MM.1S (cell line): ENCODE measurements around the gene SLC35G1.

ENCODE experiments used
- DNase-seq: peaks from one replicate; pipeline ENCODE4 v3.0.0-alpha.2; 2015
- H2AFZ ChIP-seq: fragments of 300-600 bp; sonication (generic); 2 replicates; pipeline ENCODE4 v1.6.0; 2016; ENCODE audit warnings: antibody characterized with exemption, low read length
- H3F3A ChIP-seq: fragments of 300-600 bp; sonication (generic); 2 replicates; pipeline ENCODE4 v1.6.1; 2016; ENCODE audit warnings: mild to moderate bottlenecking, antibody characterized with exemption, low read length, moderate library complexity, mixed read lengths; ENCODE audit not compliant: insufficient read depth
- H3K27ac ChIP-seq: fragments of 300-600 bp; sonication (generic); 2 replicates; pipeline ENCODE4 v1.5.1; 2016; ENCODE audit warnings: mild to moderate bottlenecking, low read length
- H3K27me3 ChIP-seq: fragments of 300-600 bp; sonication (generic); replicated peaks from 2 replicates; pipeline ENCODE4 v1.6.0; 2016; ENCODE audit warnings: low read length; ENCODE audit not compliant: insufficient read depth
- H3K36me3 ChIP-seq: fragments of 300-600 bp; sonication (generic); replicated peaks from 2 replicates; pipeline ENCODE4 v1.6.1; 2016; ENCODE audit warnings: mild to moderate bottlenecking, low read length, mixed read lengths; ENCODE audit not compliant: insufficient read depth
- H3K4me1 ChIP-seq: fragments of 300-600 bp; sonication (generic); 2 replicates; pipeline ENCODE4 v1.6.1; 2016; ENCODE audit warnings: low read length, mixed read lengths
- H3K4me2 ChIP-seq: fragments of 300-600 bp; sonication (generic); 2 replicates; pipeline ENCODE4 v1.6.0; 2016; ENCODE audit warnings: low read depth, low read length
- H3K4me3 ChIP-seq: fragments of 300-600 bp; sonication (generic); 2 replicates; pipeline ENCODE4 v1.5.1; 2016; ENCODE audit warnings: low read length, mixed read lengths
- H3K79me2 ChIP-seq: fragments of 300-600 bp; sonication (generic); 2 replicates; pipeline ENCODE4 v1.6.1; 2016; ENCODE audit warnings: mixed run types, low read length, mixed read lengths
- H3K9ac ChIP-seq: fragments of 300-600 bp; sonication (generic); 2 replicates; pipeline ENCODE4 v1.6.1; 2016; ENCODE audit warnings: low read length, mixed read lengths
- H3K9me2 ChIP-seq: fragments of 300-600 bp; sonication (generic); replicated peaks from 2 replicates; pipeline ENCODE4 v1.6.1; 2016; ENCODE audit warnings: mild to moderate bottlenecking, low read length, mixed read lengths; ENCODE audit not compliant: insufficient read depth
- H3K9me3 ChIP-seq: fragments of 300-600 bp; sonication (generic); replicated peaks from 2 replicates; pipeline ENCODE4 v1.6.1; 2016; ENCODE audit warnings: mild to moderate bottlenecking, low read length, mixed read lengths; ENCODE audit not compliant: insufficient read depth
- H4K20me1 ChIP-seq: fragments of 300-600 bp; sonication (generic); 2 replicates; pipeline ENCODE4 v1.6.1; 2016; ENCODE audit warnings: mild to moderate bottlenecking, low read length, moderate library complexity, mixed read lengths; ENCODE audit not compliant: insufficient read depth
- CTCF ChIP-seq: fragments of 300-600 bp; sonication (generic); IDR thresholded peaks from 2 replicates; pipeline ENCODE4 v1.5.1; 2016; ENCODE audit warnings: antibody characterized with exemption, low read length, mixed read lengths
- EZH2 ChIP-seq: fragments of 300-600 bp; sonication (generic); optimal IDR thresholded peaks from 2 replicates; pipeline ENCODE3; 2017; ENCODE audit warnings: low read depth, mild to moderate bottlenecking, antibody characterized with exemption, low read length, mixed read lengths
- EZH2phosphoT487 ChIP-seq: fragments of 300-600 bp; sonication (generic); IDR thresholded peaks from 2 replicates; pipeline ENCODE4 v1.6.1; 2018; ENCODE audit warnings: antibody characterized with exemption, low read length

Gene SLC35G1

GRCh38 chr10:93899109-93899508, 5.3 kb downstream of the SLC35G1 start:
- Histone ChIP-seq H3K4me3 (no peak overlapping the region), H3K9ac (no peak overlapping the region), H3K9me2 (no peaks in the 10 kb centered on the region), H4K20me1 (no peaks in the 10 kb centered on the region), H3F3A (no peaks in the 10 kb centered on the region), H3K79me2 (0 out of 2 replicates have a peak, but pooled peaks cover 3% of the 10 kb centered on the region), H2AFZ (no peak overlapping the region), H3K9me3 (no peaks in the 10 kb centered on the region), H3K27me3 (no peaks in the 10 kb centered on the region), H3K4me1 (0 out of 2 replicates have a peak, but pooled peaks cover 10% of the 10 kb centered on the region), H3K27ac (no peak overlapping the region), H3K36me3 (no peaks in the 10 kb centered on the region), H3K4me2 (no peak overlapping the region)
- TF ChIP-seq CTCF, result no peak
- no peak for TF ChIP-seq EZH2
- no peak for TF ChIP-seq EZH2phosphoT487
- no peak for DNase-seq

- TF ChIP-seq EZH2phosphoT487 (no peak), CTCF (no peak), EZH2 (no peak)
- Histone ChIP-seq H3K27me3 (no peaks in the 10 kb centered on the region), H3F3A (no peaks in the 10 kb centered on the region), H3K9ac (no peak overlapping the region), H3K79me2 (no peaks in the 10 kb centered on the region), H2AFZ (no peak overlapping the region), H4K20me1 (no peaks in the 10 kb centered on the region), H3K4me2 (no peak overlapping the region), H3K9me3 (no peaks in the 10 kb centered on the region), H3K4me1 (no peaks in the 10 kb centered on the region), H3K36me3 (no peaks in the 10 kb centered on the region), H3K27ac (no peak overlapping the region), H3K9me2 (no peaks in the 10 kb centered on the region), H3K4me3 (no peak overlapping the region)
- no peak for DNase-seq
Observed at GRCh38 chr10:93903051-93903450, 9.3 kb downstream of the SLC35G1 start.

GRCh38 chr10:93904901-93905300, 11.1 kb downstream of the SLC35G1 start:
- H3K4me1 ChIP-seq, result no peaks in the 10 kb centered on the region
- TF ChIP-seq EZH2, result no peak
- TF ChIP-seq CTCF, result no peak
- no peak for TF ChIP-seq EZH2phosphoT487
- no peak overlapping the region for H3K27ac ChIP-seq
- no peak overlapping the region for H3K4me2 ChIP-seq
- no peak overlapping the region for H3K4me3 ChIP-seq
- no peaks in the 10 kb centered on the region for H3K36me3 ChIP-seq
- no peaks in the 10 kb centered on the region for H3K27me3 ChIP-seq
- H4K20me1 ChIP-seq, result no peaks in the 10 kb centered on the region
- no peaks in the 10 kb centered on the region for H3K9me3 ChIP-seq
- H2AFZ ChIP-seq, result no peak overlapping the region
- H3K79me2 ChIP-seq, result no peaks in the 10 kb centered on the region
- H3K9ac ChIP-seq, result no peak overlapping the region
- H3K9me2 ChIP-seq, result no peaks in the 10 kb centered on the region
- DNase-seq, result no peak
- H3F3A ChIP-seq, result no peaks in the 10 kb centered on the region
